GM21526 (cell line): ENCODE results near the gene TBC1D22B.
"Not testable (repeated sequence)": the region's sequence is repeated elsewhere in the genome, so short reads cannot be mapped to it uniquely, and the experiment has no call there.

Source experiments
- ATAC-seq: cut with Tn5 transposase; IDR thresholded peaks from one replicate; pipeline ENCODE4 v1.9.1; 2021; ENCODE audit warnings: moderate library complexity; ENCODE audit not compliant: unreplicated experiment, low FRiP score

The TBC1D22B gene

DNA sequence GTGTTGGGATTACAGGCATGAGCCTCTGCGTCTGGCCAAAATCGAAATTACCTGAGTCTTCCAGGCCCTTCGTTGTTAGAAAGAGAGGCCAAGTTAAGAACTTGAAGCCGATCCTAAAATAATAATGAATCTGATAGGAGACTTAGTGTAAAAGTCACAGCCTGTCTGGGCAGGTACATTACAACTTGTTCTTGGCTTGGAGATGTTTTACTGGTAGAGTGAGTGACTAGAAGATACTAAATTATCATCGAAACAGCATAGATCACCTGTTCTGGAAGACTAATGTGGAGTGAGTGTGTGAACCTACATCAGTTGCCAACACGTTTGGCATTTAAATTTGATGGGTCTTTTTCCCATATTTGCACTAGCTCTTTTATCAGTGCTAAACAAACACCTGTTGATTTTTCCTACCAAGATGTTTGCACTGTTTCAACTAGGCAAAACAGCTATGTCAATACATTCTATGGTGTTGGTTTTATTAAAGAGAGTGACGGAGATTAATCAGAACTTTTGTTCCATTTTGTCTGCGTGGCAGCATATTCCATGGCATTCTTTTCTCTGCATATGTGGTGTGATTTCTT, 5.0 kb downstream of the TBC1D22B start:
- ATAC-seq = no peak

DNA sequence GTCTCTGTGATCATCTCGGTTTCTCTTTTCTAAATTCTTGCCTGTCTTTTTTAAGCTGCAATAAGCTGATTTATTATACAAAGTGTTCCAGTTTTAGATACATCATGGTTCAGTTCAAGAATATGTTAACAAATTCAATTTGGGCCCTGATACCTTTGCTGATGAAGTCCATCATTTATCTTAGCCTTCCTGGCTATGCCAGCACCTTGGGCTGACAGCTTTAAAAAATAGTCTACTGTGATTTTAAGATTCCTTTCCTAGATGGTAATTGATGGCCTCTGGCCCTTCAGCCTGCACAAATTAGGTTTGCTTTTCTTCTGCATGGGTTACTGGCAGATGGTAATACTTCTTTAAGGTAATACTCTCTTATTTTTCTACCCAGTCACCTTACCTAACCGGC, 7.4 kb downstream of the TBC1D22B start:
- no peak for ATAC-seq

DNA sequence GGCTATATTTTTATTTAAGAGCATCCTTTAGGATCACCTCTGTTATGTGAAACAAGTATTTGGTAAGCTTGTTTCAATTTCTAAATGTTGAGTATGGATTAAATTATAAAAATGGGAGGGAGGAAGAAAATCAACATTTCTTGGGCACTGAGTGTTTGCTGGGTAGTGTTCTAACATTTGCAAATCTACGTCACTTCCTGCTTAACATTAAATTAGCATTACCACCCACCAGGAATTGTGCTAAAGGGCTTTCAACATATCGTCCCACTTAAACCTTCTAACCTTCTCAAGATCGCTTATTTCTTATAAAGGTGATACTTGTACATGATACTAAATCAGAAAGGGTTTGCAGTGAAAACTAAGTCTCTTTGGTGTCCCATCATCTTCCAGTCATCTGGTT, 8.3 kb downstream of the TBC1D22B start:
- ATAC-seq = no peak

DNA sequence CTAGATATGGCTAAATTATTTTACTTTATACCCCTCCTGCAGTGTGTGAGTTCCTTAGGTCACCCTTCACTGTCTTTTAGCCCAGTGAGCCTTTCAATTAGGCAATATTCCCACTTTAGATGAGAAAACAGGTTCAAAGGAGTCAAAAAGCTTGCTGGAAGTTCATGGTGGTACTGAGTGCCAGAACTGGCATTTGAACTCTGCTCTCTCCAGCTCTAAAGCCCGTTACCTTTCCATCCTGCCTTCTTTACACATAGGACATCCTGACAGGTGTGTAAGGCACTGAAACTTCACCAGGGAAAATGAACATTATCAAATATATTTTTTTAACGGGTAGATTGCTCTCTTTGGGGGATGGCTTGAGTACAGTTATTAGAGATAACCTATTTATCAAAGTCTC, 11.5 kb downstream of the TBC1D22B start:
- ATAC-seq = no peak

DNA sequence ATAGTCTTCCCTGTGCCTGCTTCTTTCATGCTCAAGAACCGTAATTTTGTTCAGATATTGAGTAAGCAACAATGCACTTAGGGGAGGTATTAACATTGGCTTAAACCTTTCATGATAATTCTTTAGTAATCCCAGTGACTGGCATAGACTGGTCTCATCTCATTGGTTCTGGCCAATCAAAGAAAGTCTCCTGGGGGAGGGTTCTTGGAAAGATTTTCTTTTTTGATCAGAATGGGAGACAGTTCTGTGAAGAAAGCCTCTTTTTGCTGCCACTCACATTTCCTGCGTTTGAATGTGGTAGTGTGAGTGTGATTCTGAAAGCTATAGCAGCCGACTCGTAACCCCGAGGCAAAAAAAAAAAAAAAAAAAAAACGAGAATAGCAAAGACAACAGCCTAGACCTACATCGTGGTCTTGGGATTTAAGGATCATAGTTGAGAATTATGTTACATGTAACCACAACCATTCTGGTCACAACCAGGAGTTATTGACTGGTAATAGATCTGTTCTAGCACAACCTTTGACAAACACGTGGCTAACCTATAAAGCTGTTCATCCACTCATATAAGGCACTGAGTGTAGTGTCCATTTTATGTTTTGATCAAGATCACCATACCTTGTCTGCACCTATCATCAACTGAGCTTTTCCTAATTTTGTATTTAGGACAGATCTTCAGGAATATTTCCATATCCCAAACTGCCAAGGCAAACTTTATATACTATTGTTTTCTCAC, 15.4 kb downstream of the TBC1D22B start:
- no peak for ATAC-seq

DNA sequence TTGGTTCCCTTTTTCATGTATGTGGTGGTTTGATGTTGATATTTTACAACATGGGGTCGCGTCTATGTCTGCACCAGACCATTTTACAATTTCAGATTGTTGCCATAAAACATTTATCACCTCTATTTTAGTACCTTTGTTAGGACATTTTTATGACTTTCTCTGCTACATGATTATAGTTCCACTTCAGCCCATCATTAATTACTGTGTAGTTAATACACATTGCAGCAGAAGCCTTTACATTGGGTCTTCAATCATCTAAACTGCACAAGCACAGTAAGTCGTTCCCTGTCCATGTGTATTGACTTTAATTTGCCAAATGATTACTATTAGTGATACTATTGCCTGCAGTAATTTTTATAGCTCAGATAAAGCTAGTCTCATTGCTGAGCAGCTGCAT, 16.1 kb downstream of the TBC1D22B start:
- ATAC-seq = no peak

DNA sequence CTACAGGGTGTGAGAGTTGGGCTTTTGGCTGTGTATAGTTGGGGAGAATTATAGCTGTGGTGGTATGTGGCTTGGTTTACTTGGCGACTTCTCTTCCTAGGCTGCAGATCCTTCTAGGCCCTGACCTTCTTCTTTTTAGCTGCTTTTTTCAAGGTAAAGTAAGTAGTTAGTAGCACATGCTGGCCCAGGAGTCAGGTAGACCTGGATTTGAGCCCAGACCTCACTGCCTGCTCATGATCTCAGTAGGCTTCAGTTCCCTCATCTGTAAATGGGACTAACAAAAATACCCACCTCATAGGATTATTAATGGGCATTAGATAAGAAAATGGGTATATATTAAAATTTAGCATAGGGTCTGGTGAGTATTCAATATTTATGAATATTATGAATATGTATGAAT, 17.8 kb downstream of the TBC1D22B start:
- ATAC-seq = no peak

DNA sequence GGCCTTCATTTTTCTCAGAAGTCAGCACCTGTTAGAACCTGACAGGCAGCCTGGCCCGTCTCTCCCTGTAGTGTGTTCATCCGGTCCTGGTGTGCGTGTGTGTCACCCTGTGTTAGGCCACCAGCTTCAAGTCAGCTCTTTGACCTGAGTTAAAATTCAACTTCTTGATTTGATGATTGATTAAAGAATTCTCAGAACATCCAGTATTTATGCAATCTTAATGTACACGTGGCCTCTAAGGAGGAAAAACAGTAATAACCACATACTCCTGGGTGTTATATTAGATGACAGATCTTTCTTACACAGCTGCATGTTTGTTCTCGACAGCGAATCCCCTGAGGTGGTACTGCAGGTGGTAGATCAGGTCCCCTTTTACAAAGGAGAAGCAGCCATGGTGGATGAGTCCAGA, 19.4 kb downstream of the TBC1D22B start:
- ATAC-seq = no peak

DNA sequence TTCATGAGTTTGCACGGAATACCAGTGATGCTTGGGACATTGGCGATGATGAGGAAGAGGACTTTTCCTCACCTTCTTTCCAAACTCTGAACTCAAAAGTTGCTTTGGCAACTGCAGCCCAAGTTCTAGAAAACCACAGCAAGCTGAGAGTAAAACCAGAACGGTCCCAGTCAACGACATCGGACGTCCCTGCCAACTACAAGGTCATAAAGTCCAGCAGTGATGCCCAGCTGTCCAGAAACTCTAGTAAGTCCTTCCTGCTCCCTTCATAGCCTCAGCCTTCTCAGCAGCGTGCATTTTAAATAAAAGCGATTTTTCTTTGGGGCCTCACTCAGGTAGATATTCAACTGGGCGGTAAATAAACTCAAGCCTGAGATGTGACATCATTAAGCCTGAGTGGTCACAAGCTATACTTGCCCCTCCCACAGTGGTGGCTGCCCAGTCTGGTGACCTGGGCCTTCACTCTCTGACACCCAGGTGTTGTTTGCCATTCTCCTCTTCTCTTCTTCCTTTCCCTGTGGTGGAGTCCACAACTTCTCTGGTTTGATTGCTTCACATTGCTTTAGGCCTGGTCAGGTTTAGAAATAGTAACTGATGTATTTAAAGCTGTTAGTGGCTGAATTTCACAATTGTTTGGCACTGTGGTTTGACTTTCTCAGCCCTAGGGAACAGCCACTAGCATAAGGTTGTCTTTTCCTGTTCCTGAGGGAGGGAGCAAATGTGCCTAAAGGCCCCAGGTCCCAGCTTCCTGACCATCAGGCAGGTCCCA, 22.0 kb downstream of the TBC1D22B start:
- ATAC-seq = no peak

DNA sequence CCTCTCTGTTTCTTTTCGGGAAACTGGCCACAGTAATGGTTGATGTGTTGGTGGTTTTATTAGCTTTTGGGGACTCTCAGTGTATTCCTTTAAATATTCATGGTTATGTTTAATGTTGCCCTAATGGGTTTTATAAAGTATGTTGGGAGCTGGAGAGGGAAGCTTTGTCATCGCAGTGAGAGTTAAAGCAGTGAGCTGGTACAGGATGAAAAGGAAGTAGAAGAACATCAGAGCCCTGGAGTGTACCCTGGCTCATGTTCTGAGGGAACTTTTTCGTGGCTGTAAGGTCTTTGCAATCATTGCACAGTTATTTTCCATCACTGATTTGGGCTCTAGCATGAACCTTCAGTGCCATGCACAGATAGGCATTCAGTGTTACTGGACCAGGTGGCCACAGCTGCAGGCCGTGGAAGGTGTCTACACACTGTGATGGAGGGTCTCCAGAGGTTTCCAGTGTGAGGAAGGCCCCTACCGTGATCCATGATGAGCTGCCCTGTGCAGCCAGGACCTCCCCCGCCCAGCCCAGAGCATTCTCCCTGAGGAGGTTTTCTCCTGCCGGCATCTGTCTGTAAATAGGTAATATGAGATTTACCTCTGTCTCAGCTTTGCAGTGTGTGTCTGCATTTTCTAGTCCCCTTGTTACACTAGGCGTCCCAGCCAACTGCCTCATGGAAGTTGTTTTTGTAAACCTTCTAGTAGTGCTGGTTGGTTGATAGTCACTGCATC, 22.8 kb downstream of the TBC1D22B start:
- no peak for ATAC-seq

DNA sequence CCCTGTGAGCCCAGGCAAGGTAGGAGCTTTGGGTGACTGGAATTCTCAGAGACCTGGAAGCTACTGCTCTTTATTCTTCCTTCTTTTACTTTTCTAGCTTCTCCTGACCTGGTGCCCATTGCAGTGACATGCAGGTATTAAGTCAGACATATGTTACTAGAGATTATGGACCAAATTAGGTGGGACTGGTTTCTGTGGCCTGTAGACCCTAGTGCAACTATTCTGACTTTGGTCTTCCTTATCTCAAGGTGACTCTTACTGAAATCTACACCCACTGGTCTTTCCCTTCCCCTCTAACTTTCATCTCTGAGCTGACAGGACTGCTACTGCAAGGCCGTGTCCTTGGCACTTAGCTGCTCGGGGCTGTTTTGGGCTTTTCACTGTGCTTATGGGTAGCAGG, 24.8 kb downstream of the TBC1D22B start:
- ATAC-seq = no peak

DNA sequence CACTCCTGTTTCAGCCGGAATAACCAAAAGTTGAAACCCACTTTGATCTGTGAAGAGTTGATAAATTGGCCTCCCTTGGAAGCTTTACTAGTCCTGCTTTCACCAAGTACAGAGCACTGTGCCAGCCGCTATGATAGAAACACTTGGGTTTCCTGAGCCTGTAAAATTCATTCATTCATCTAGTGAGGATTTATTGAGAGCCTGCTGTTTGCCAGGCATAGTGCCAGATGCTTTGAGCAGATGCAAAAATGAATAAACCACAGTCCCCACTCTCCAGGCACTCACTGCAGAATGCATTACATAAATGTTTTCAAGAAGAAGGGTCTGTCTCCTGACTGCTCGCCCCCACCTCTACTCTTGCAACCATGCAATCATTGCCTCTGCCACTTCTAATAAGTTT, 25.7 kb downstream of the TBC1D22B start:
- ATAC-seq = no peak

DNA sequence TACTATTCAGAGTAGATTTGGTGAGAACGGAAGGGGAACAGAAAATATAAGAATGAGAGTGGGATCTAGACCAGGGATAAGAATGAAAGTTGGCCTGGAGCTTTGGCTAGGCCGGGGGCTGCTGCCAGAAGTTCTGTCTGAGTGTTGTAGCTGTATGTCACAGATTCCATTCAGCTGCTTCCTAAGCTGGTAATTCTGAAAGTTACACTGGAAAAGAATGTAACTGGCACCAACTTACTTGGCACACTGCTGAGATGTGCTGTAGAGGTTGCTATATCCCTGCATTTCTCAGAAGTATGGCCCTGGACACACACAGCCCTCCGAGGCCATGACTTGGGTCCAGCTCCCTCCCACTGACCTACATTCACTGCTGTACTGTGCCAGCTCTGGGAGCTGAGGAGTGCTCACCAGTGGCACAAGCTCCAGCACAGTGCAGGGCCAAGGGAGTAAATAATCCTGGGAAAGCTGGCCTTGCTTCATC, 26.1 kb downstream of the TBC1D22B start:
- no peak for ATAC-seq

DNA sequence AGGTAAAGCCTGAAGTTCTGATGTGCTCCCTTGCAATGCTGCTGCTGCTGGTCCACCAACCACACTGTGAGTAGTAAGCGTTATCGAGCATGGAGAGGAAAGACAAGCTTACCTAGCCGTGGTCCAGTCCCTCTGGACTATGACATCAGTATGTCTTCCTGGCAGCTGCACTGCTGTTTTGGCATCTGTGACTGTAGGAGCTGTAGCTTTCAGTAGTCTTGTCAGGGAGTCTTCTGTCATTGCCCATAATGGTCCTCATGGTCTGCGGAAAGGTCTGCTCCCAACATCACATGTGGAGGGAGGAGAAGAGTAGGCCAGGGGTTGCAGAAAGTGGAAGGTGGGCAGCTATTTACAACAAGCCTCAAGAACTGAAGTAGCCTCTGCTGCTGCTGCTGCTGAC, 27.2 kb downstream of the TBC1D22B start:
- no peak for ATAC-seq

DNA sequence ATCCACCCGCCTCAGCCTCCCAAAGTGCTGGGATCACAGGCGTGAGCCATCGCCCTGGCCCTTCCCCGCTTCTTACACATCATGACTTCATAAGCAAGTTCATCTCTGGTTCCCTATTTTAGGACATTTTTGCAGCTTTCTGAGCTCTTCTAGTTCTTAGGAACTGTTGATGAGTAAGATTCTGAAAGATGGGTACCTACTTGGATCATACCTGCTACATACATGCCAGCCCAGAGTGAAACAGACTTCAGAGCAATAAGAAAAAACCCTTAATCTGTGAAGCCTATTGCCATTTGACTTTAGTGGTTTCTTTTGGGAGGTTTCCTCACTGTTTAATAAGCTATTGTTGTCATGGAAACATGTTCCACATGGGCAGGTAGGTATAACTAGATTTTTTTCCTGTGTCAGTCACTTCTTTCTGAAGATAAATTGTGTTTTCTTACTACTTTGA, 28.3 kb downstream of the TBC1D22B start:
- ATAC-seq = no peak

DNA sequence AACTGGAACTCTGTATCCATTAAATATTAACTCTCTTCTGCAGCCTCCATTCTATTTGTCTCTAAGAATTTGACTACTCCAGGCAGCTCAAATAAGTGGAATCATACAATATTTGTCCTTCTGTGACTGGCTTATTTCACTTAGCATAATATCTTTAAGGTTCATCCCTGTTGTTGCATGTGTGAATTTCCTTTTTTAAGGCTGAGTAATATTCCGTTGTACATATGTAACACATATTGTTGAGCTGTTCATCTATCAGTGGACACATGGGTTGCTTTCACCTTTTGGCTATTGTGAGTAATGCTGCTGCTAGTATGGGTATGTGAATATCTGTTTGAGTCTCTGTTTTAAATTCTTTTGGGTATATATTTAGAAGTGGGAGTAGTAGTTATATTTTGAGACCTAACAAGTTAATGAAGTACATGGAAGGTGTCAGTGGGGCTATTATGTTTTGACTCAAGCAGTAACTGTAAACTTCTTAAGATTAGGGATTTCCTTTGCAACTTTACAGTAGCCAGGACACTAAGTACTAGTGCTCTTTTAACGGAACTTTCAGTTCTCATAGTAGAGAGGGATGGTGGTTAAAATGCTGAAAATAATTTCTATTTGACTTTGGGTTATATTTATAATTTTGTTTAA, 30.1 kb downstream of the TBC1D22B start:
- ATAC-seq = no peak

DNA sequence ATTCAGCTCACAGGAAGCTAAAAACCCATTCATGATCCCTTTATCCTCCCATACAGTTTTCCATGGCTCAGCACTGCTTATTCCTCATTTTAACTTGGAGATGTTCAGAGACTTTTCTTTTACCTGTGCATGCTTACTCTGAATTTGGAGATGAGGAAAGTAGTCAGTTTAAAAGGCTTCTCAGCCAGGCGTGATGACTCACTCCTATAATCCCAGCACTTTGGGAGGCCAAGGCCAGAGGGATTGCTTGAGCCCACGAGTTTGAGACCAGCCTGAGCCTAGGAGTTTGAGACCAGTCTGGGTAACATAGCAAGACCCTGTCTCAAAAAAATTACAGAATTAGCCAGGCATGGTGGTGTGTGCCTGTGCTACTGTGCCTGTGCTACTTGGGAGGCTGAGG, 30.7 kb downstream of the TBC1D22B start:
- no peak for ATAC-seq

DNA sequence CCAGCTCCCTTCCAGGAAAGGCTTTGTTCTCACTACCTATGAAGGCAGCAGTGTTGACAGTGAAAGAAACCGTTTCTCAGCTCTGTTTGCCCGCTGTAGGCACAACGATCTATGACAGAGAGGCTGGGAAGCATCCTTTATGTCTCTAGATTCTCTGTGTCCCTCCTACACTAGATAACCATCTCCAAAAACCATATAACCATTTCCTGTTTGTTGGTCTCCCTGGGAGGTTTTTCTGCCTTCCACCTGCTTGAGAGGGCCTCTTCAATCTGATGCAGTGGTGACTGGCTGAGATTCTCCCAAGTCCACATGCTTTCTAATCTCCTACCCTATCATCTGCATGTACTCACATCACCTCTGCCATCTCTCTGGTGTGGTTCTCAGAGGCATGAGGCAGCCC, 32.4 kb downstream of the TBC1D22B start:
- ATAC-seq = no peak

DNA sequence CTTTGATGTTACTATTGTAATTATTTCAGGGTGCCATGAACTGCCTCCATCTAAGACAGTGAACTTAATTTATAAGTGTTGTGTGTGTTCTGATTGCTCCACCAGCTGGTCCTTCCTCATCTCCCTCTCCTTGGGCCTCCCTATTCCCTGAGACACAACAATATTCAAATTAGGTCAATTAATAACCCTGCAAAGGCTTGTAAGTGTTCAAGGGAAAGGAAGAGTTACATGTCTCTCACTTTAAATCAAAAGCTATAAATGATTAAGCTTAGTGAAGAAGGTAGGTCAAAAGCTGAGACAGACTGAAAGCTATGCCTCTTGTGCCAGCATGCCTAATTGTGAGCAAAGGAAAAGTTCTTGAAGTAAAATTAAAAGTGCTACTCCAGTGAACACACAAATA, 35.9 kb downstream of the TBC1D22B start:
- no peak for ATAC-seq

DNA sequence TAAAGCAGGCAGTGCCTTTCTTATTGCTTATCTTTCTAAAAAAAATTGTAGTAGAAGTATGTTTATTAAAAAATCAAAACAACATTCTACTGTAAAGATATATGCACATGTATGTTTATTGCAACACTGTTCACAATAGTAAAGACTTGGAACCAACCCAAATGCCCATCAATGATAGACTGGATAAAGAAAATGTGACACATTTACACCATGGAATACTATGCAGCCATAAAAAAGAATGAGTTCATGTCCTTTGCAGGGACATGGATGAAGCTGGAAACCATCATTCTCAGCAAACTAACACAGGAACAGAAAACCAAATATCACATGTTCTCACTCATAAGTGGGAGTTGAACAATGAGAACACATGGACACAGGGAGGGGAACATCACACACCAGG, 40.1 kb downstream of the TBC1D22B start:
- not testable (repeated sequence) for ATAC-seq
